HG02870 (cell line): ENCODE results near the gene EMILIN2.
"Not testable (repeated sequence)": the region's sequence is repeated elsewhere in the genome, so short reads cannot be mapped to it uniquely, and the experiment has no call there.

Source experiments
- ATAC-seq: cut with Tn5 transposase; IDR thresholded peaks from one replicate; pipeline ENCODE4 v1.9.1; 2021; ENCODE audit warnings: mild to moderate bottlenecking, moderate library complexity; ENCODE audit not compliant: unreplicated experiment

The EMILIN2 gene

DNA sequence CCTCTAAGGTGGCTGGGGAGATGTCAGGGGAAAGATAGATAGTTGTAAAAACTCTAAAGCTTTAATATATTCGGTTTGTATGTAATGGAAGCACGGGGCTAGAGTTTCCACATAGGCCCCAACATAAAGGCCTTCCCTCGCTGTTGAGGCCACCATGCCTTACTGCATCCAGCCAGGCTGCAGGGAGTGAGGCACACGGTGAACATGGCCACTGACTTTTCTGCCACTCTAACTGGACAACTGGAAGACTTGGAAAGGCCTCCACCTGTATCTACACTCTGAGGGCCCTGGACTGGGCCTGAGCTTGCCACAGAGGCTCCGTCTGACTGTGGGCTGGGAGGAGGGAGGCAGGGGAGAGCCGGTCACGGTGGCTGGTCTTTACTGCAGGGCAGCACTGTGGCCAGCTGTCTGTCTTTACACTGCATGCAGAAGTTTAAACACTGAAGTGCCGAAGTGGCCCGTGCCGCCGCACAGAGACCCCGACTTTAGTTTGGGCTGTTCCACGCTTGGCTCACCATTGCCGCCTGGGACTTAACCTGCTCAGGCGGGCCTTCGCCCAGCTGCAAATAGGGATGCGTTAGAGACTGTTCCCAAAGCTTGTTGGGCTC lies 66.7 kb downstream of the EMILIN2 start:
- no peak for ATAC-seq

DNA sequence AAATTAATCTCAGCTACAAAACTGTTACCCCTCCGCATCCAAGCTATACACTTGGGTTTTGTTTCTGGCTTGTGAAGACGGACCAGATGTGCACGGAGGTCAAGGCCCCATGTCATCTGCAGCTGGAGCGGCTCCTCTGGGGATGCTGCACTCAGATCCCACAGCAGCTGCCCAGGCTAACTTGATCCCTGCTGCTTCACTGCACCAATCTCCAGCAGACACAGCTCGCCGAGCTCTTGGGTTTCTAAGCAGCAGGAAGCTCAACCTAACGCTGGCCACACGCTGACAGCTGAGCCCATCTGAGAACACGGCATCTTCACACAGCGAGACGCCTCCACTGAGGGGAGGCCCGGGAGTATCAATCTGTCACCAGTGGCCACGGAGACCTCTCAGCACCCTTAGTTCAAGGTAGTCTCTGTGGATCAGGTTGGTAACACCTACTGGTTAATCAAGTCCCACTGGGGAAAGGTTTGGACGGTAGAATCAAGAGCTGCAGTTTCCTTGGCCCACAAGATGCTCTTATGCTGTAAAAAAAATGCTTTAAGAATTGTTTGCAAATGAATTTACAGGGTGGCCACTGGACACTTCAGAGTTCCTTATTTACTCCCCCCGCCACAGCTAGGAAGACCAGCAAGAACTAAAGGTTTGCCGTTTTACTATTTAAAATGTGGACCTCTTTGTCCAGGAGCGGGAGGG lies 67.5 kb downstream of the EMILIN2 start:
- ATAC-seq = no peak

DNA sequence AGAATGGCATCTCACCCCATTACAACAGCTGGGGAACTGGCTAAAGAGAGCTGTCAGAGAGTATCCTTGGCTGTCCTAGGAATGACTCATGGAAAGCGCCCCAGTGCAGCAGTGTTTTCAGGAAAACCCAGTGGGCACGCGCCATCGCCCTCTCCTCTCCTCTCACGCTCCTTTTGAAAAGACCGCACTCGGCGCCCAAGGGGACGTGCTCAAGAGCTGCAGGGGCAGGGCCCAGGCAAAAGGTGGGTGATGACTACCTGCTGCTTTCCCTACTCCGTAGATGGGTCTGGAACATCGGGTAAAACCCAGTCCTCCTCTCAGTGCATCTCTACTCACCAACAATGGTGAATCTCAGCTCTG lies 68.1 kb downstream of the EMILIN2 start:
- no peak for ATAC-seq

DNA sequence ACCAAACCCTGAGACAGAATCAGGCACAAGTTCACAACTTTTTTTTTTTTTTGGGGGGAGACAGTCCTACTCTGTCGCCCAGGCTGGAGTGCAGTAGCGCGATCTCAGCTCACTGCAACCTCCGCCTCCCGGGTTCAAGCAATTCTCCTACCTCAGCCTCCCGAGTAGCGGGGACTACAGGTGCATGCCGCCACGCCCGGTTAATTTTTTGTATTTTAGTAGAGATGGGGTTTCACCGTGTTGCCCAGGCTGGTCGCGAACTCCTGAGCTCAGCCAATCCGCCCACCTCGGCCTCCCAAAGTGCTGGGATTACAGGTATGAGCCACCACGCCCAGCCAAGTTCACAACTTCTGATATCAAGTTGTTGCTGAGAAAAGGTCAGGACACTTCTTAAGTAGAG lies 68.7 kb downstream of the EMILIN2 start:
- not testable (repeated sequence) for ATAC-seq

DNA sequence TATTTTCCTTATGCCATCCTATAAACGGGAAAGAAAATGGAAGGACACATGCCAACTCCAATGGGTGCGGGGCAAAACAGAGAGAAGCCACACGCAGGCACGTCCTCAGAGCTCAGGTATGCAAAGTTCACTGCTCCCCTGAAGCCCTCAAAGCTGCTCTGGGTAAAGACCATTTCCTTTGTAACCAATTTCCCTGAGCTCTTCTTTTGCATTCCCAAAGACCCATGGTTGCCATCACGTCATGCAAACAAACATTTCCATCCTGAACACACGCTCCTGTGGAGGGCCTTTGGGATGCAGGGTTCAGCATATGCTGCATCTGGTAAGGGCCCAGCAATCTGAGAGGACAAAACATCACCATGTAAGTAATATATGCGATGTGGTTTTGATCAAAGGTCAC lies 69.4 kb downstream of the EMILIN2 start:
- no peak for ATAC-seq

DNA sequence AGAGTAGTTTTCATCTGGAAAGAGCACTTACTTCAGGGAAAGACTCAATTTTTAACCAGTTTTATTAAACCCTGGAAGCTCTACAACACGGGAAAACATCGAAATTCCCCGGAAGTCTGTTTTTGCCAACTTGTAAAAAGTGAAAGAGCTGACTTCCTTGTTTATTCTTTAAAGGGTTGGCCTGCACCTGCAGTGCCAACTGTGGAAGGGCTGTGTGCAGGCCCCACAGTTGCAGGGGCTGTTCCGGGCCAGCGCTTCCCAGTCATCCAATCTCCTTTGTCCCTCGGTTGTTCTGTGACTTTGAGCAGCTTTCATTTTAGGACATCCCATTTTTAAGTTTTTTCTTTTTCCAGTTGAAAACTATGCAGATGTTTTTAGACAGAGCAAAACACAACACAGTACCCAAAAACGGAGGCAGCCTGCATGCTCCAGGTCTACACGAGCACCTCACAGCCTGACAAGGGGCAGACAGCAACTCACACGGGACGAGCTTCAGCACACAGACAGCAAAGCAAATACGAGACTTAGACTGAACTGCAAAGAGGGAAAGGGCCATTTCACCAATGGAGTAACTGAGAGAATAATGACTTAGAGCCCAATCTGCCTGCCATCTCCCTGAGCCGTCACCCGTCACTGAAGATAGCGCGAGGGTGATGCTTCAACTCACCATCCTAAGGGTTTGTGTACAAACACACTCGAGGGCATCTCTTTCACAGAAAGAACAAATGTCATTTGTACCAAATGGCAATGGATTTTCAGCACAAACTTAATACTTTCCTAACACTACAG lies 70.6 kb downstream of the EMILIN2 start:
- no peak for ATAC-seq

DNA sequence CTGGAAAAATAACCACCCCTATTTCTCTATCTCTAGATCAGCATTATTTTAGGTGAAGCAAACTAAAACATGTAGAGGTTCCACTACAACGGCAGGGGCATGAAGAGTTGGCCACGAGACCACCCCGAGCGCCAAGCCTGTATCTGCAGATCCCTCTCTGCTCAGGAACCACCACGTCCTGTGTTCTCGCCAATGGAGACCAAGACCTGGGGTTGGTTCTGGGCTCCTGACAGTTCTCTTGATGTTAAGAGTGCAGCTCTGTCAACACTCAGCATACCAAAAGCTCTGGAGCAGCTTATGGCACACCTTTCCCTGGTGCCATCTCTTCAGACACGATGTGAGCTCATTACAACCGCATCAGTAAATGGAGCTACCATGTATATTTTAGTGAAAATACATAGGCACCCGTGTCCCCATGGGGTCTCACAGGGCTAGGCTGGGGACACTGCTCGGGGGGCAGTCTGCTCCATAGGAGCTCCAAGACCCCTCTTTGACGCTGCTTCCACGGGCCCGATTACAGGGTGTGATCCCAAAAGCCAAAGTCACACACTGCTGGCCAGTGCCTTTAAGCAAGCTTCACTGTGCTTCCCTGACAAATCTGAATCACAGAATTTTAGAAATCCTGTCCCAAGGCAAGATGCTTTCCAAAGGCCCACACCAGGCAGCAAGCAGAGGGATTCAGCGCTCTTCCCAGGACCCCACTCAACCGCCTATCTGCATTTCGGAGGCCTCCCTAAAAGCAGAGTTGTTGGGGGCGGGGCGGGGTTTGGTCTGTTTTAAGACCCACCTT lies 72.2 kb downstream of the EMILIN2 start:
- no peak for ATAC-seq

DNA sequence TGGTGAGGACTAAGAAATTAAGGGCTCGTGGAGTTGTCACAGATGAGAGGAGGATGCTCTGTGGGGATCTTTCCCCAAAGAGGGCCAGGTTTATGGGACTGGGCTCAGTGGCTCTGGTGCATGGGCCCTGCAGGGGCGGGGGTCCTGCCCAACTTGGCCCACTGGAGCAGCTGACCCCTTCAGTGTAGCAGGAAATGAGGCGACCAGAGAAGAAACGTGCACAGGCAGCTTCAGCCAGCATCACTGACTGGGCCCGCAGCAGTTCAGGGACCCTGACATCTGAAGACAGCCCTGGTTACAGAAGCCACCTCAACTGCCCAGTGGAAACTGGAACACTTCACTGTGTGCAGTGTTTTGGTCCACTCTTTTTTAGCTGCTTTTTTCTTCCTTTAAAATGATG lies 72.8 kb downstream of the EMILIN2 start:
- no peak for ATAC-seq

DNA sequence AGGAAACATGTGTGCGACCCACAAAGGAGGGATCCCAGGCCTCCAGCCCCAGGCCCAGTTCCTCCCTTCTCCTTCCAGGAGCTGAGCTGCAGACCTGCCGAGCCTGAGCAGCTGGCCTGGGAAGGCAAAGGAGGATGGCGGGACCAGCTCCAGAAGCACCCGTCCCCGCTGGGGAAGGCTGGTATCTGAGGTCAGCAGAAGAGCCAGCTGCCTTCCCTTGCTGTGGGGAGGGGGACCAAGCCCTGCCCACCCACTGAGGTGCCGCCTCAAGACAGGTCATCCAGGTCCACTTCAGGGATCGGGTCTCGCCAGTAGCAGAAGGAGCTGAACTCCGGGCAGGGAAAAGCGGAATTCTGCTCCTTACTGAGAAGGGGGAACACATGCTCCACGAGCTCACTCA lies 73.2 kb downstream of the EMILIN2 start:
- no peak for ATAC-seq

DNA sequence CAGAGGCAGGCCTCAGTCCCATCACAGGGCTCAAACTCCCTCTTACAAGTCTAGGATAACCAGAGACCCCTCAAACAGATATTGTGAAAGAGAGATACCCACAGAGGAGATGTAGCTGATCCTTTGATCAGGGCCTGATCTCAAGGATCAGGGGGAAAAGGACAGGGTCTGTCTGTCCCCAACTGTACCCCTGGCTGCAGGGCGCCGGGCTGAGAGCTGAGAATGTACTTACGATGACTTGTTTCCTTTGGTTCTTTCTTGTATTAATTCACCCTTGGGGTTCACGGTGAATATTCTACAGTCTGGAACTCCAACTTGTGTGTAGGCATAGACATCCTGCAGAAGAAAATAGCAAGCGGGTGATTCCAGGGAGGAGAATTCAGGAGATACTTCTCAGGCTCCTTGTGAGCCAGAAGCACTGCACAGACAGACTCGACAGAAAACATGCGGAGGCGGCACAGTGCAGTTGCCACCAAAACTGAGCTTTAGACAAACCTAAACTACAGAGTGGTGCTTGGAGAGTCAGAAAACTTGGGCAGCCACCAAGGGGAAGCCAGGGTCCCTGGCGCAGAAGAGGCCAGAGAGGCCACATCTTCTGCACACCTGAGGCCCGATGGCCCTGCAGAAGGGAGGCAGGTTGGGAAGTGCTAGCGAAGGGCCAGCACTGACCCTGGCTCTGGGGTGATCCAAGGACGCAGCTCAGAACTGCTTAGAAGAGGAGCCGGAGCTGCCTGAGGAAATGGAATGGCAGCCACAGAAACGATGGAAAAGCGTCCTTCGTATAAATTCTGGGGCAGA lies 73.9 kb downstream of the EMILIN2 start:
- no peak for ATAC-seq

DNA sequence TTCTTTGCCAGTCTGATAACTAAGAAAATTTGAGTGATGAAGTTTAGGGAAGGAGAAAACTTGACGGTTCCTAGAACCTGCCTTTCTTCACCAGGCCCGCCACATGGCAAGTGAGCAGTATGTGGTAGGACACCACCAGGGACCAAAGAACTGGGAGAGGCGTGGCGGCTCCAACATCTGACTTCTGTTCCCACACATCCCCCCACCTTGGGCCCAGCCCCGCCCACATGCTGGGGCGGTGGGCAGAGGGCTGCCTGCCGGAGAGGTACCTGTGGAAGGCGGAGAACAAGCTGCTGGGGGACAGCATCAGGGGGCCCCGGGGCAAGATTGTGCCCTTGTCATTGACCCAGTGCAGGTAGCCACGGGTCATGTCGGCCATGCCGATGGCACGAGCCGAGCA lies 75.0 kb downstream of the EMILIN2 start:
- no peak for ATAC-seq

DNA sequence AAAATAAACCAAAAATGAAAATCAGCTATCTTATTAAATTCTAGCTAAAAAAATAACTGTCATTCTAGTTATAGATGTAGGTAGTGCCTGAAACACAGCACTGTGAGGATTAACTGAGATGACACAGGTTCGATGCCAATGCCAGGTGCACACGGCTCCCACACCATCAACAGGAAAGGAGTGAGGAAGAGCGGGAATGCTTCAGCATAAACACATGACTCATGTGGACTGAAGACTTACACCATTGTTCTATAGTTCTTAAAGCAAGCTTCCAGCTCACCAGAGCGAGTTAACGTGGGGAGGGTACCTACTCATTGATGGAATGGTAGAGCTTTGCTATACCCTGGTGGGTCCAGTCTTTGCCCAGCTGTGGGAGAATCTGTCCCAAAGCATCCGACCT lies 76.7 kb downstream of the EMILIN2 start:
- ATAC-seq = no peak

DNA sequence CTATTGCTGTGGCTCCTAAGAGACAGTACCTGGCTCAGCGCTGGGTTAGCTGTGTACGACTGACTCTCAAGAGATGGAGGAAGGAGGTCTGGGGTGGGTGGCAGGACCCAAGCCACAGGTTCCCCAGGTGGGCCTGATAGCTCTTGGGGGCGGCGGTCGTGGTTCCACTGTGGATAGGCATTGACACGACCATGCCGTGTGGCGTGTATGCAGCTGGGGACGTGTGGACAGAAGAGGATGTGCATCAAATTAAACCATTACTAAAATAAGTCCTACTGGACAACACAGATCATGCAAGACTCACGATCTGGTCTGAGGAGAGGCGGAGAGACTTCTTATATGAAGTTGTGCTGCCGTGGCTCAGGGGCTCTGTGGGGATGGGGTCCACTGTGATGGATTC lies 78.1 kb downstream of the EMILIN2 start:
- ATAC-seq = no peak

DNA sequence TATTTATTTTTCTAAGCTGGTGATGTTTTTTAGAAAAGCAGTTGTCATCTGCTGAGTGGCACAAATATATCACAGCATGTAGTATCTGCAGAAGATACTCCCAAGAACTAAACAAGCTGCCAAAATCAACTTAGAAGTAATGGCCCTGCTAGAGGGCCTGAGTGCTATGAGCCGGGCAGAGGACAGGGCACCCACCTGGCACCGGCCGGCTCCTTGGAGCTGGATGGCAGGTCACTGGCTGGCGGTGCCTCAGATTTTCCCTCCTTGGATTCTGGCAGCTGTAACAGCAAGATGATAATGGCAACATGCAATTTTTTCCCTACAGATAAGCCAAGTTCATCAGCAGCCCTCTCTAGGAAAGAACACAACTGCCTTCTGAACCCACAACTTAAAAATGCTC lies 79.7 kb downstream of the EMILIN2 start:
- no peak for ATAC-seq

DNA sequence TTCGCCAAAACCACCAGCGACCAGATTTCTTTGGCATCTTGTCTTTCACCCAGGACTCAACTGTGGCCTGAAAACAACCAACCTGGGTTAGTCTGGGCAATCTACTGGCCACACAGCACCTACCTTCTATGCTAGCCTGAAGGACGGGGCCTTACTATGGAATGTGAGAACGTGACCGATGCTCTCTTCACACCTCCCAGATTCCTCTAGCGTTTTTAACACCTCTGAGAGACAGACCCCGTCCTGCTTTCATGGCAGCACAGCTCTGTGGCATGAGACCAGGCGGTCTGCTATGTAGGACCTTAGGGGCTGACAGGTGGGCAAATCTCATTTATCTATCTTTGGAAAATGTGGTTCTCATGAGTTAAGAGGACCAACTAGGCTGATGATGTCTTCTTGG lies 80.9 kb downstream of the EMILIN2 start:
- ATAC-seq = no peak

DNA sequence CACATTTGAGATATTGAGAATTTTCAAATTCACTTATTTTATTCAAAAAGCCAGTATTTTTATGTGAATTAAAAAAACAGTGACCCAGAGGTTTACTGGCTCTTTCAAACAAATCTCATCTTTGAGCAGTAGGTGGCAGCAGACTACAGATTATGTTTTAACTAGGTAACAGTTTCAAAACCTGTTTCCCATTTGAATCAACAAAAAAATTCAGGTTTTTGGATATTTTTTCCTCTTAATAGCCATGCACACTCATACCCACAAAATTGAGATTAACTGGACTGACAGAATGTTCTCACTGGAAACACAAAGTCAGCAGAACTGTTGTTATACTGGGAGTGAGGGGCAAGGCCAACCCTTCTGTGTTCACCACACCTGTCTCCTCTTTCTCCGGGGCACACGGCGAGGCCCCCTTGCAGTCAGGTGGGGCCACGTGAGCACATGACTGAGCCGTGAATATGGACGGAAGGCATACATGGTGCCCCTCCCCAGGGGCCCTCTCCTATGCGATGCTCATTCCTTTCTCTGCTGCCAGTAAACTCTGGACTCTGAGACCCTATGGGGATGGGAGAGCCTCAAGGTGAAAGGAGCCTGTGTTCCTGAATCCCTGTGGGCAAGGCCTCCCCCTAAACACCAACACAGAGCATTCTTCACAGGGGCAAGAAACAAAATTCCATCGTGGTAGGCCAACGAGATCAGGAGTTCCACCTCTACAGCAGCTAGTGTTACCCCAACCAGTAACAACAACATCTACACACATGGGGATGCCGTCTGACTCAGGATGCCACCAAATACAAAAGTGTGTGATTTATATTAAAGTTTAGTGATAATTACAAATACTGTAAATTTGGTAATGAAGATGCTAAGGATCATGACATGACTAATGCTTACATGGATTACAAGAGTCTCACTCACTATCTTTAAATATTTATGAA lies 85.7 kb downstream of the EMILIN2 start:
- peak; percentile 65 for ATAC-seq

DNA sequence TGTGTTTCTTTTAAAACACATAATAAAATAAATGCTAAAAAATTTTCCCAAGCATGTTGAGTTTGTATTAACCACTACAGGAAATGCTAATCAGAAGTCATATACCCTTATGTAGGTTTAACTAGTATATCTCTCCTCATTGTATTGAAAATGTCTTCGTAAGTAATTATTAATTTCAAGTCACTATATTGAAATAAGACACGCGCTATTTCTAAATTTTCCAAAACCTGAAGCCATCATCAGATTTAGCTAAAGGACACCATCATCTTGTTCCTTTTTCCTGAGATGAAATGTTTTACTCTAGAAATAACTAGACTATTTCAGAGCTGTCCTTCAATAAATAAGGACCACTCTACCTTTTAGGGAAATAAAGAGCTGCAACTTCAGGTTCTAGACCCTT lies 87.2 kb downstream of the EMILIN2 start:
- ATAC-seq = no peak

DNA sequence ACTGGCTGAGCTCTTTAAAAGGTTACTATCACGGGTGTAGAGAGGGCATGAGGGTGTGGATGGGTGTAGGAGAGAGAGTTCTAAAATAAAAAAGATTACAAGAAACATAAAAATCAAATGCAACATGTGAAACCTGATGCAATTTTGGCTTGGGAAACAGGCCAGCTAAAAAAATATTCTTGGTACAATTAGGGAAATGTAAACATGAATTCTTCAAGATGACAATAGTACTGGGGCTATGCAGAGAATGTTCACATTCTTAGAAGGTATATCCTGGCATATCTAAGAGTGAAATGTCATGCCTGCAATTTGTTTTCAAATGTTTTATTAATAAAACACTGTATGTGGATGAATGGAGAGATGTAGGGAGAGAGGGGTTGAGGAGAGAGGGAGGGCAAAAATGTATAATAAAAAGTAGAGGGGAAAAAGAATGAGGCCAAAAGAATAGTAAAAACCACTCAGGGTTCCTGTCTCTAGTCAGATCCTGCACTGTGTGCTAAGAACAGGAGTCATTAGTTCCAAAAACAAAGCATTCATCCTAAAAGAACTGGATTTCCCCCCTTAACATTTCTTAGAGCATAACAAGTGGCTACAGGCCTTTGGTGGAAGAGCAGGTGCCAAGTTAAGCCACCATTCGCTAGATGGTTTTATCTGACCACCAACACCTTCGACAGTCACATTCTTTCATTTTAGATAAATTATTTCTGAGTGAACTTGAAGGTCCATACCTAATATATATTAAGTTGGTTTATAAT lies 88.8 kb downstream of the EMILIN2 start:
- ATAC-seq = no peak

DNA sequence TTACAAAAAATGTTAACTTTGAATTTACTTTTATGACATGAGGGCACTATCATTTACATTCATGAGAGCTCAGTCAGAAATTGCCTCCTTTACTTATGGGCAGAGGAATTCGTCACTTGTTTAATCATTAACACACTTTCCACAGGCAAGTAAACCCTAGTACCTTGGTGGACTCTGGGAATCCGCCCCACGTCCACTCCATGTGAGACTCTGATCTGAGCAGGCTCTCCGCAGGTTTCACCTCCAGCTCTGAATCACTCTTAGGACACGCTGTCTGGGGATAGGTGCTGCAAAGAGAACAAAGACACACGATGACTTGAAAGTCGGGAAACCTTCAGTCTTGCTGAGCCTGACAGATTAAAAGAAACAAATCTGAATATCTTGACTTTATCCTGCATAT lies 92.5 kb downstream of the EMILIN2 start:
- no peak for ATAC-seq
